Sigmoid colon (tissue), 7 donors: ENCODE measurements around the gene CSPG4. TPM values are rescaled to one million over a fixed set of nuclear protein-coding genes. Genes with fewer than 3 reads are reported as not detected.
"Not testable (repeated sequence)": the region's sequence is repeated elsewhere in the genome, so short reads cannot be mapped to it uniquely, and the experiment has no call there.

Source experiments
- DNase-seq: peaks from one replicate; pipeline ENCODE4 v3.0.0-alpha.2; 2019
- H3K27ac ChIP-seq, 4 donors: fragments of 200-600 bp; sonication (generic); one replicate each; pipeline ENCODE4 v1.5.1; 2016 to 2019; ENCODE audit warnings: mild to moderate bottlenecking in 1 of 4
- H3K27me3 ChIP-seq, 3 donors: fragments of 200-600 bp; sonication (generic); one replicate each; pipeline ENCODE4 v1.5.1; 2019; ENCODE audit warnings: mild to moderate bottlenecking in 1 of 3
- H3K36me3 ChIP-seq, 4 donors: fragments of 200-600 bp; sonication (generic); one replicate each; pipeline ENCODE4 v1.5.1; 2016 to 2019
- H3K4me1 ChIP-seq, 4 donors: fragments of 200-600 bp; sonication (generic); one replicate each; pipeline ENCODE4 v1.5.1; 2017 to 2019
- H3K4me3 ChIP-seq, 4 donors: fragments of 200-600 bp; sonication (generic); one replicate each; pipeline ENCODE4 v1.5.1; 2017 to 2019; ENCODE audit warnings: mild to moderate bottlenecking in 2 of 4, moderate library complexity in 1 of 4
- H3K9me3 ChIP-seq, 4 donors: fragments of 200-600 bp in 3 of 4; sonication (generic) in 3 of 4; one replicate each; pipeline versions ENCODE4 v1.5.1 to v1.6.1; 2013 to 2019
- EP300 ChIP-seq, 4 donors: sonication (generic); formaldehyde crosslinking; IDR thresholded peaks; one replicate each; pipeline ENCODE4 v1.6.1; 2017; ENCODE audit warnings: antibody characterized with exemption in 4 of 4
- POLR2A ChIP-seq, 2 donors: fragments of 450-650 bp; IDR thresholded peaks; one replicate each; pipeline ENCODE4 v1.6.1; 2016; ENCODE audit warnings: antibody characterized with exemption in 2 of 2, mild to moderate bottlenecking in 2 of 2, moderate library complexity in 2 of 2
- POLR2AphosphoS5 ChIP-seq, 4 donors: sonication (generic); formaldehyde crosslinking; IDR thresholded peaks; one replicate each; pipeline ENCODE4 v1.6.1; 2017; ENCODE audit warnings: antibody characterized with exemption in 4 of 4
- WGBS, 2 donors: extraction: QIAGEN DNeasy Blood & Tissue Kit; methylation state at CpG; one replicate each; pipeline ENCODE4 v1.1.7; 2013; 5-methylcytosine and 5-hydroxymethylcytosine counted together
- intact Hi-C: fragments of 100-400 bp; cut with DNase I; formaldehyde crosslinking; loops from one replicate; pipeline ENCODE4 v1.15.1; 2023
- polyA plus RNA-seq, 3 donors: library from polyadenylated mRNA; stranded (reverse); fragments of 200-250 nt; gene quantifications; one replicate each; pipeline ENCODE4 v1.2.3, GENCODE V29; 2013
- total RNA-seq, 4 donors: library from RNA; depleted of rRNA; stranded (reverse); fragments of >200 nt; gene quantifications; one replicate each; pipeline ENCODE4 v1.1.0, GENCODE V29; 2016
- TF ChIP-seq, protein P1 (sequence below), 4 experiments: fragments of 450-650 bp in 3 of 4; fragments of 200-600 bp in 1 of 4; IDR thresholded peaks; one replicate each; pipeline ENCODE4 v1.5.1; 2016 to 2019; ENCODE audit warnings: antibody characterized with exemption in 4 of 4, mild to moderate bottlenecking in 3 of 4, moderate library complexity in 2 of 4
- donor health status: healthy with polysubstance abuse.
- donor health status: Bipolar disorder and iron deficiency.
- donor health status: healthy.

The CSPG4 gene
- total and polyA plus RNA-seq, 7 donors: 0.23 to 151 (median 45.7) TPM

DNA sequence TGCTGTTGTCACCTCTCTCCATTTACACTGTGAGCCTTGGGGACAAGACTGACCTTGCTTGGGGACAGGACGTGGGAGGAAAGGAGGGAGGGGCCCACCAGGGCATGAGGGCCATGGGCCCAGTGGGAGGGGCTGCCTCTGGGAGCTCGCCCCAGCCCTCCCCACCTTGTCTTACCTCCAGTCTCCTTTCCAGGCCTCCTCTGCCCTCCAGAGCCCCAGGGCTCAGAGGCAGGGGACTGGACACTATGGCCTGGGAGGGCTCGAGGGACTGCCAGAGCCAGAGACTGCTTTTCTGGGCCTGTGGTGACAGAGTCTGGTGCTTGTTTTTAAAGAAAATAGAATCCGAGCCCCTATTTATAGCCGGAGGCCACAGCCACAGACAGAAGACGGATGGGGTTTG lies 10.2 kb downstream of the CSPG4 start:
- WGBS, 2 donors: 54 to 76% methylated on average over 6 of the region's 6 CpGs
- H3K27ac ChIP-seq: peak overlapping the region; percentile 95 to 99 (median 97)

DNA sequence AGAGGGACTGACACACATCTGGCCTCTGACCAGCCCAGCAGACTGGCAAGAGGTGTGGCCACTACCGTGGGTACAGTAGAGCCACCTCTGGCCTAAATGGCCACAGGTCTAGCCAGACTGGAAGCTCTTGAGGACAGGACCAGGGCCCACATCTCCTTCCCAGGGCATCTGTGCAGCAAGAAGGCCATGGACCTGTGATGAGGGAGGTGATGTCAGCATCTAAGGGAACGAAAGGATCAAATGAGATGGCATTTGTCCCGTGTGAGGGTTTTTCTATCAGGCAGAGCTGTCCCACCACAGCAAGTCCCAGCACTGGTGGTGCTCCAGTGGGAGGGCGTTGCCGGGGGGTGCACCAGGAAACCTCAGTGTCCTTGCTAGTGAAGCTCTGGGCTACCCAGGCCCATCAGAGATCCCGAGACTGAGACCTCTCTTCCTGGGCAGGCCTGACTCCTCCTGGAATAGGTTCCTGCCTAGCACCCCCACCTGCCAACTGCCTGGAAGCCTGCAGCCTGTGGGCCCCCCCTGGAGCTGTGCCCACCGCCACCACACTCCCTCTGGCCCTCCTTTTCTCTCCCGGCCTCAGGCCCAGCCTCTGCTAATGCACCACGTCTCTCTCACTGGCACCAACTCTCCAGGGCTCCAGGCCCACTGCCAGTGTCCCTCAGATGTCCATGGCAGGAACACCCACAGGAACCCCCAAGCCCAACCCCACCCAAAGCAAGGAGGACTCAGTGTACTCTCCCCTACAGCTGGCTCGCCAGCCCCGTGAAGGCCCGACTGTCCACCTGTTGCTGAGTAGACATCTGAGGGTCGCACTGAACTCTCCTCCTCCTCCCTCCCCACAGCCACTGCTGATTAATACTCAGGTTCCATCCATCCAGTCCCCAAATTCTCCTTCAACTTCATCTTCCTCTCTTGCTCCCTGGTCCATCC lies 11.3 kb downstream of the CSPG4 start:
- DNase-seq, H3K36me3 ChIP-seq, intact Hi-C loops, H3K27me3 ChIP-seq, H3K9me3 ChIP-seq: not testable (repeated sequence)
- Histone ChIP-seq H3K4me3 (peak overlapping the region in 1 of 4 donors; percentile 8), H3K27ac (peak overlapping the region; percentile 95 to 99 (median 97)), H3K4me1 (peaks cover 0 to 87% (median 85%) of the 10 kb centered on the region in 4 donors)
- 81 to 83% methylated on average over 13 of the region's 13 CpGs for WGBS, 2 donors

More for the DNA sequence above, 10.2 kb downstream of the CSPG4 start:
- H3K27me3 ChIP-seq: no peaks in the 10 kb centered on the region
- intact Hi-C loops: no loop called here
- no peak for TF ChIP-seq EP300 (IDR thresholded peaks at IDR 0.05)
- no peak for TF ChIP-seq POLR2A (IDR thresholded peaks at IDR 0.05)
- TF ChIP-seq POLR2AphosphoS5 (IDR thresholded peaks at IDR 0.05): peak in 1 of 4 donors; percentile 10
- TF ChIP-seq, protein P1, sequence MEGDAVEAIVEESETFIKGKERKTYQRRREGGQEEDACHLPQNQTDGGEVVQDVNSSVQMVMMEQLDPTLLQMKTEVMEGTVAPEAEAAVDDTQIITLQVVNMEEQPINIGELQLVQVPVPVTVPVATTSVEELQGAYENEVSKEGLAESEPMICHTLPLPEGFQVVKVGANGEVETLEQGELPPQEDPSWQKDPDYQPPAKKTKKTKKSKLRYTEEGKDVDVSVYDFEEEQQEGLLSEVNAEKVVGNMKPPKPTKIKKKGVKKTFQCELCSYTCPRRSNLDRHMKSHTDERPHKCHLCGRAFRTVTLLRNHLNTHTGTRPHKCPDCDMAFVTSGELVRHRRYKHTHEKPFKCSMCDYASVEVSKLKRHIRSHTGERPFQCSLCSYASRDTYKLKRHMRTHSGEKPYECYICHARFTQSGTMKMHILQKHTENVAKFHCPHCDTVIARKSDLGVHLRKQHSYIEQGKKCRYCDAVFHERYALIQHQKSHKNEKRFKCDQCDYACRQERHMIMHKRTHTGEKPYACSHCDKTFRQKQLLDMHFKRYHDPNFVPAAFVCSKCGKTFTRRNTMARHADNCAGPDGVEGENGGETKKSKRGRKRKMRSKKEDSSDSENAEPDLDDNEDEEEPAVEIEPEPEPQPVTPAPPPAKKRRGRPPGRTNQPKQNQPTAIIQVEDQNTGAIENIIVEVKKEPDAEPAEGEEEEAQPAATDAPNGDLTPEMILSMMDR (IDR thresholded peaks at IDR 0.05): no peak
- H3K4me1 ChIP-seq: peaks cover 0 to 87% (median 85%) of the 10 kb centered on the region in 4 donors
- no peak for DNase-seq
- no peaks in the 10 kb centered on the region for H3K9me3 ChIP-seq
- H3K36me3 ChIP-seq: no peaks in the 10 kb centered on the region
- no peak overlapping the region for H3K4me3 ChIP-seq

DNA sequence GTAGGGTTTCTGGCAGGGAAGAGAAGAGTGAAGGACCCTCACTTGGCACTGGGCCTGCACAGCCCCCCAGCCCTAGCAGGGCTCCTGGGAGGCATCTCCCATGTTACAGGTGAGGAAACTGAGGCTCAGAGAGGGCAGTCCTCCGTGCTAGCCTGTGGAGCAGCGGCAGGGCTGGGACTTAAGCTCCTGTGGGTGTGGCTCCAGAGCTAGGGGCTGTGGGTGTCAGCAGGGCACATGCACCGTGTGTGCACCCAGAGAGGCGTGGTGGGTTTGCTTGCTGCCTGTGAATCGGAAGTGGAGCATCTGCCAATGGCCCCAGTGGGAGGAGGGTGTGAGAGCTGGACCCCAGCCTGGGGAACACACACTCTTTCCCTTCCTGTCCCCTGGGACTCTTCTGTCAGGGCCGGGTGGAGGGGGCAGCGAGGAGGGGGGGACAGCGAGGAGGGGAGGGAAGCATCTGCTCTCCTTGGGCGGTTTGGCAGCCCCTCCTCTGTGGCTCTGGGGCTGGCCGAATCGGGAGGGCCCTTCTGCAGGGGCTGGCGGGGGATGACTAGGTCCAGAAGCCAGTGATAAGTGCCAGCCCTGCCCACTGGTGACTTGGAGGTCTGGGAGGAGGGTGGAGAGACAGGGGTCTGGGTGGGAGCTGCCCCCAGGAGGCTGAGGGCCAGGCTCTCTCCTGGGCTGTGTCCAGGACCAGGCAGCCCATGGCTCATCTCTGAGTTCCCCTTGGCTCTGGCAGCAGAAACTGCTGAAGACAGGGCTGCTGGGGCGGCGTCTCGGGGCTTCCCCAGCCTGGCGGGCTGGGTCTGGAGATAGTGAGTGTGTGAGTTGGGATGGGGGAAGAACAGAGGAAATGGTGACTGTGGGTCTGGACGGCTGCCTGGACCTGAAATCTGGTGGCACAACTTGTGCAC lies 12.4 kb downstream of the CSPG4 start:
- intact Hi-C loops, H3K9me3 ChIP-seq, H3K36me3 ChIP-seq, H3K27me3 ChIP-seq: not testable (repeated sequence)
- peaks cover 0 to 87% (median 85%) of the 10 kb centered on the region in 4 donors for H3K4me1 ChIP-seq
- H3K4me3 ChIP-seq: peak overlapping the region in 1 of 4 donors; percentile 8
- peak in 3 of 4 donors; percentile 18 to 34 (median 32) for TF ChIP-seq POLR2AphosphoS5 (IDR thresholded peaks at IDR 0.05)
- peak overlapping the region; percentile 95 to 99 (median 97) for H3K27ac ChIP-seq
- 22 to 49% methylated on average over 14 to 16 of the region's 17 CpGs for WGBS, 2 donors
- peak; percentile 87 for DNase-seq

DNA sequence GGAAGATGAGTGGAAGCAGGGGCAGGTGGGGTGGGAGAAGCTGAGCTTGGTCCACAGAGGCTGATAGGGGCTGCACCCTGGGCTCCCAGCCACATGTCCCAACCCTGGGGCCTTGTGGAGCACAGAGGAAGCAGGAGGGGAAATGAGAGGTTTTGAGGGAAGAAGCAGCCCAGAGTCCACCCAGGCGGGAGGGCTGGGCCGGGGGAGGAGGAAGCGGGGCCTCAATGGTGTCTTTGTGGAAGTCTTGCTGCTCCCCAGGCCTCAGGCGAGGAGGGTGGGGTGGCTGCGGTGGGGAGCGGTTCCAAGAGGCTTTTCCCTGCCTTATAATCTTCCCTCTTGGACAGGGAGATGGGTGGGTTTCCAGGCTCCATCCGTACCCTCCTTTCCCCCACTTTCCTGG lies 13.1 kb downstream of the CSPG4 start:
- Histone ChIP-seq H3K27ac (peak overlapping the region; percentile 95 to 99 (median 97)), H3K4me1 (peaks cover 0 to 87% (median 85%) of the 10 kb centered on the region in 4 donors)
- WGBS, 2 donors: 66 to 77% methylated on average over 7 of the region's 7 CpGs
- DNase-seq, H3K9me3 ChIP-seq, H3K36me3 ChIP-seq, intact Hi-C loops, H3K27me3 ChIP-seq, H3K4me3 ChIP-seq: not testable (repeated sequence)

DNA sequence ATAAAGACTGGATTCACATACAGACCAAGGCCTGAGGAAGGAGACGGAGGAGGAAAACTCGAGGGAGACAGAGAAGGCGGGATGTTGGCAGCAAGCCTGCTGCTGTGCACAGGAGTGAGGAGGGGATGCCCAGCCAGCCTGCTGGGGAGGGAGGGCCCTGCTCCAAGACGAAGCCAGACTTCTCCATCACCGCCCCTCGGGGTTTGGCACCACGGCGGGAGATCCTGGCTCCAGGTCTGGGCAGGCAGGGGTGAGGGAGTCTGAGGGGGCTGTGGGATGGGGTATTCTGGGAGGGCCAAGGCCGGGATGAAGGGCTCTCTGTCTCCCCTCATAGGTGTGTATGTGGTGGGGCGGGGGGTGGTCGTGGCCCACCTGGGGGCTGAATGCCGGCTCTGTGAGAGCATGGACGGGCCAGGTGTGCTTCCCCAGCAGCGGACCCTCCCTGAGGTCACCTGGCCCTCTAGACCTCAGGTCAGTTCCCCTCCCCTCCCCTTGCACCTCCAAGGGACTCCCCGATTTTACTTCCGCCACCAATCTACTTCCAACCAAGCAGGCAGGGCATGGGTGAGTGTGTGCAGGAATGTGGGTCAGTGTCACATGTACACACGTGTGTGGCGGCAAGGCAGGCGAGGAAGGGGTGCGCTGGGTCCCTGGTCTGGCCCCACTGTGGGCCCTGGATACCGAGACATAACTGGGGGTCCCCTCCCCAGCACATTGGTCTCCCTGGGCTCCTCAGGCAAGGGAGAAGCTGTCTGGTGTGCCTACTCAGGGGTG lies 14.5 kb downstream of the CSPG4 start:
- H3K9me3 ChIP-seq, H3K4me3 ChIP-seq, H3K36me3 ChIP-seq, H3K27me3 ChIP-seq, intact Hi-C loops: not testable (repeated sequence)
- Histone ChIP-seq H3K27ac (peak overlapping the region; percentile 95 to 99 (median 97)), H3K4me1 (peaks cover 0 to 95% (median 94%) of the 10 kb centered on the region in 4 donors)
- DNase-seq: peak; percentile 89
- peak; percentile 5 to 62 (median 38) for TF ChIP-seq POLR2AphosphoS5 (IDR thresholded peaks at IDR 0.05)
- 82 to 87% methylated on average over 21 of the region's 21 CpGs for WGBS, 2 donors

DNA sequence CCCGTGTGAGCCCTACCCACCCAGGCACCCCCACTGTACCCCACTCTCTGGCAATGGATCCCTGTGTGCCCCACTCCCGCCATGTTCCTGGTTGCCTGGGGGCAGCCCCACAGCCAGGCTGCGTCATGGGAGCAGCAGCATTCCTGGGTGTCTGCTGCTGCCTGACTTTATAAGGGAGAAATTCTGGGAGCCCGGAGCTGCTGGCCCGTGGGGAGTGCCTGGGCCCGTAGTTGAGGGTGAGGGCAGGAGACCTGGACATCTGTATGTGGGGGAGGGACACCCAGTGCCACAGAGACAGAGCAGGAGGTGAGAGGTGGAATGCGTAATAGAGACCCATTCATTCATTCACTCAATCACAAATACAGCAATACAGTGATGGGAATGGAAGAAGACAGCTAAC lies 15.1 kb downstream of the CSPG4 start:
- H3K4me3 ChIP-seq: no peak overlapping the region

More for the DNA sequence above, 15.1 kb downstream of the CSPG4 start:
- WGBS, 2 donors: 80 to 81% methylated on average over 7 of the region's 7 CpGs
- H3K9me3 ChIP-seq: no peaks in the 10 kb centered on the region
- no peaks in the 10 kb centered on the region for H3K27me3 ChIP-seq
- H3K4me1 ChIP-seq: peaks cover 0 to 97% (median 94%) of the 10 kb centered on the region in 4 donors
- H3K27ac ChIP-seq: peak overlapping the region; percentile 95 to 99 (median 97)
- intact Hi-C loops: no loop called here
- TF ChIP-seq EP300 (IDR thresholded peaks at IDR 0.05) (peak; percentile 73 to 97 (median 90)), POLR2AphosphoS5 (IDR thresholded peaks at IDR 0.05) (peak; percentile 62 to 86 (median 68)), POLR2A (IDR thresholded peaks at IDR 0.05) (peak in 1 of 2 donors; percentile 16)
- TF ChIP-seq, protein P1 (IDR thresholded peaks at IDR 0.05): no peak
- DNase-seq: peak; percentile 93
- peaks cover 0 to 1% (median under 1%) of the 10 kb centered on the region in 4 donors for H3K36me3 ChIP-seq
